Neural cell (in vitro differentiated cells): ENCODE measurements around the gene MAPRE3.

Experiments
- EZH2 ChIP-seq: fragments of 200-600, 300-800 bp; shearing (Covaris generic), sonication (generic); IDR thresholded peaks from 2 replicates; pipeline ENCODE4 v1.6.1; 2014; ENCODE audit warnings: antibody characterized with exemption, low read length, borderline replicate concordance, mild to moderate bottlenecking; ENCODE audit not compliant: insufficient read depth, poor library complexity, severe bottlenecking
- MXI1 ChIP-seq: fragments of 450-650 bp; conservative IDR thresholded peaks from 2 replicates; pipeline ENCODE4 v1.6.1; 2014; ENCODE audit warnings: antibody characterized with exemption, mild to moderate bottlenecking; ENCODE audit not compliant: poor library complexity, severe bottlenecking
- POLR2AphosphoS5 ChIP-seq: IDR thresholded peaks from 2 replicates; pipeline ENCODE4 v1.6.1; 2012
- RAD21 ChIP-seq: fragments of 450-650 bp; conservative IDR thresholded peaks from 2 replicates; pipeline ENCODE4 v1.6.1; 2014; ENCODE audit warnings: antibody characterized with exemption, mild to moderate bottlenecking, moderate library complexity
- REST ChIP-seq: IDR thresholded peaks from 2 replicates; pipeline ENCODE4 v1.6.1; 2012; ENCODE audit warnings: borderline replicate concordance
- TF ChIP-seq, protein P1 (sequence below): fragments of 450-650 bp; IDR thresholded peaks from 2 replicates; pipeline ENCODE4 v1.5.1; 2014; ENCODE audit warnings: antibody characterized with exemption, mild to moderate bottlenecking, moderate library complexity; ENCODE audit not compliant: poor library complexity, severe bottlenecking

DNA sequence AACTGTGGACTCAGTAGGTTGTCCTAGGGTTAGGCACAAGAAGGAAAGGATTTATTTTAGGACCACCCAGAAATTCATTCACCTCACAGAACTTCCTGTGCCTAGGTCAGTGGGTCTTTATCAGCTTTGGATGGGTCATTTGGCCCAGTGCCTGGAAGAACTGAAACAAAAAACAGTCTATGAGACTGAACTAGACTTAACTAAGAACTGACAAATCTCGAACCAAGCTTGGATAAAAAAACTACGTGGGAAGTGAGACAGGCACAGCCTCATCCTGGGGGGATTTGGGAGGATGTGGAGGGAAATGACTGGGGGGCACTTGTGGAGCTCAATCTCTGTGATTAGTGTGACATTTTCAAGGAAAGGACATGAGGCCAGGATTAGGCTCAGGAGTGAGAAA is 103.3 kb downstream of the MAPRE3 start:
- no peak for TF ChIP-seq POLR2AphosphoS5
- TF ChIP-seq, protein P1, sequence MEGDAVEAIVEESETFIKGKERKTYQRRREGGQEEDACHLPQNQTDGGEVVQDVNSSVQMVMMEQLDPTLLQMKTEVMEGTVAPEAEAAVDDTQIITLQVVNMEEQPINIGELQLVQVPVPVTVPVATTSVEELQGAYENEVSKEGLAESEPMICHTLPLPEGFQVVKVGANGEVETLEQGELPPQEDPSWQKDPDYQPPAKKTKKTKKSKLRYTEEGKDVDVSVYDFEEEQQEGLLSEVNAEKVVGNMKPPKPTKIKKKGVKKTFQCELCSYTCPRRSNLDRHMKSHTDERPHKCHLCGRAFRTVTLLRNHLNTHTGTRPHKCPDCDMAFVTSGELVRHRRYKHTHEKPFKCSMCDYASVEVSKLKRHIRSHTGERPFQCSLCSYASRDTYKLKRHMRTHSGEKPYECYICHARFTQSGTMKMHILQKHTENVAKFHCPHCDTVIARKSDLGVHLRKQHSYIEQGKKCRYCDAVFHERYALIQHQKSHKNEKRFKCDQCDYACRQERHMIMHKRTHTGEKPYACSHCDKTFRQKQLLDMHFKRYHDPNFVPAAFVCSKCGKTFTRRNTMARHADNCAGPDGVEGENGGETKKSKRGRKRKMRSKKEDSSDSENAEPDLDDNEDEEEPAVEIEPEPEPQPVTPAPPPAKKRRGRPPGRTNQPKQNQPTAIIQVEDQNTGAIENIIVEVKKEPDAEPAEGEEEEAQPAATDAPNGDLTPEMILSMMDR = no peak
- TF ChIP-seq EZH2 = no peak
- no peak for TF ChIP-seq REST
- no peak for TF ChIP-seq MXI1
- TF ChIP-seq RAD21 = no peak
